NB4 (cell line): ENCODE data around the gene IGFBP5.

Source experiments
- DNase-seq: peaks from one replicate; pipeline ENCODE4 v3.0.0; 2010; ENCODE audit warnings: low read depth
- H3K4me3 ChIP-seq: one replicate; pipeline ENCODE4 v1.5.1; 2011; ENCODE audit warnings: mild to moderate bottlenecking, low read depth, low read length, moderate library complexity
- CTCF ChIP-seq: IDR thresholded peaks from one replicate; pipeline ENCODE4 v1.5.1; 2012; ENCODE audit warnings: low read depth, low read length
- MAX ChIP-seq: IDR thresholded peaks from 2 replicates; pipeline ENCODE4 v1.6.1; 2011; ENCODE audit warnings: low read depth, low read length
- MYC ChIP-seq: IDR thresholded peaks from 2 replicates; pipeline ENCODE4 v1.6.1; 2011; ENCODE audit warnings: low read depth, low read length
- POLR2A ChIP-seq: IDR thresholded peaks from 2 replicates; pipeline ENCODE4 v1.6.1; 2011; ENCODE audit warnings: mild to moderate bottlenecking; ENCODE audit not compliant: insufficient read length; ENCODE audit errors: extremely low read depth

IGFBP5 gene

GRCh38 chr2:216670266-216671080 lies 24.9 kb downstream of the IGFBP5 start:
- TF ChIP-seq MAX = no peak
- TF ChIP-seq CTCF = no peak
- TF ChIP-seq POLR2A = no peak
- no peak for TF ChIP-seq MYC
- DNase-seq = no peak

GRCh38 chr2:216666461-216667233 lies 28.7 kb downstream of the IGFBP5 start:
- no peak overlapping the region for H3K4me3 ChIP-seq
- TF ChIP-seq MYC (no peak), MAX (peak; percentile 62), POLR2A (no peak), CTCF (peak; percentile 99)
- DNase-seq = peak; percentile 78

More at GRCh38 chr2:216670266-216671080, 24.9 kb downstream of the IGFBP5 start:
- no peak overlapping the region for H3K4me3 ChIP-seq

GRCh38 chr2:216665717-216666116 lies 29.6 kb downstream of the IGFBP5 start:
- TF ChIP-seq CTCF (no peak), MAX (no peak)
- H3K4me3 ChIP-seq = no peak overlapping the region
- DNase-seq = no peak

GRCh38 chr2:216665242-216665641 lies 30.1 kb downstream of the IGFBP5 start:
- DNase-seq = no peak
- TF ChIP-seq MYC (no peak), CTCF (no peak), POLR2A (no peak), MAX (no peak)

GRCh38 chr2:216664593-216665034 lies 30.7 kb downstream of the IGFBP5 start:
- DNase-seq = peak; percentile 85
- no peak overlapping the region for H3K4me3 ChIP-seq
- TF ChIP-seq MAX = no peak
- peak; percentile 38 for TF ChIP-seq CTCF

More at GRCh38 chr2:216665242-216665641, 30.1 kb downstream of the IGFBP5 start:
- no peak overlapping the region for H3K4me3 ChIP-seq
